Amniotic epithelial cell (primary cell): ENCODE measurements around the gene TARBP1.

Source experiments
- DNase-seq: peaks from one replicate; pipeline ENCODE4 v3.0.0-alpha.2; 2010; ENCODE audit warnings: low read depth

The TARBP1 gene

GRCh38 chr1:234345237-234345636 is 133.7 kb downstream of the TARBP1 start:
- DNase-seq, result no peak

- no peak for DNase-seq
Measured at GRCh38 chr1:234342774-234343173, 136.2 kb downstream of the TARBP1 start.
